Stimulated activated CD4-positive, alpha-beta T cell treated with anti-CD3 and anti-CD28 coated beads, Interleukin-2, amount 100 ng/mL, for 48 hours (primary cell): ENCODE measurements around the gene BECN2.

Experiments
- DNase-seq, 2 donors: peaks; one replicate each; pipeline ENCODE4 v3.0.0-alpha.2; 2020

Gene BECN2

GRCh38 chr1:241957692-241958494 lies at the start of gene BECN2:
Gene BECN2 (plus strand): TSS chr1:241957767. CDS start chr1:241957767, 0 bp downstream.
- no peak for DNase-seq

GRCh38 chr1:241916196-241916595 lies 41.4 kb upstream of the BECN2 start:
- no peak for DNase-seq

GRCh38 chr1:241917487-241917886 lies 40.1 kb upstream of the BECN2 start:
- DNase-seq: no peak

GRCh38 chr1:241918879-241919278 lies 38.7 kb upstream of the BECN2 start:
- no peak for DNase-seq

GRCh38 chr1:241924080-241924808 lies 33.3 kb upstream of the BECN2 start:
- no peak for DNase-seq

GRCh38 chr1:241926141-241926540 lies 31.4 kb upstream of the BECN2 start:
- no peak for DNase-seq

GRCh38 chr1:241927321-241927720 lies 30.2 kb upstream of the BECN2 start:
- no peak for DNase-seq

GRCh38 chr1:241932845-241933244 lies 24.7 kb upstream of the BECN2 start:
- DNase-seq: no peak

- no peak for DNase-seq
These were observed 23.2 kb upstream of the BECN2 start for GRCh38 chr1:241934201-241934848.

- no peak for DNase-seq
These were observed 22.7 kb upstream of the BECN2 start for GRCh38 chr1:241934866-241935265.

- DNase-seq: no peak
These were observed 17.8 kb upstream of the BECN2 start for GRCh38 chr1:241939798-241940197.

GRCh38 chr1:241942738-241943137 lies 14.8 kb upstream of the BECN2 start:
- DNase-seq: no peak

GRCh38 chr1:241944300-241944699 lies 13.3 kb upstream of the BECN2 start:
- DNase-seq: no peak

- DNase-seq: no peak
These were observed 10.2 kb upstream of the BECN2 start for GRCh38 chr1:241947354-241947753.

GRCh38 chr1:241950390-241950789 lies 7.2 kb upstream of the BECN2 start:
- DNase-seq: no peak

GRCh38 chr1:241962153-241962552 lies 4.6 kb downstream of the BECN2 start:
- DNase-seq: no peak

GRCh38 chr1:241963722-241964121 lies 6.2 kb downstream of the BECN2 start:
- no peak for DNase-seq

- no peak for DNase-seq
These were observed 7.1 kb downstream of the BECN2 start for GRCh38 chr1:241964550-241965282.

- no peak for DNase-seq
These were observed 11.0 kb downstream of the BECN2 start for GRCh38 chr1:241968611-241969010.

- DNase-seq: no peak
These were observed 15.3 kb downstream of the BECN2 start for GRCh38 chr1:241972703-241973369.

GRCh38 chr1:241976229-241976628 lies 18.7 kb downstream of the BECN2 start:
- no peak for DNase-seq

- no peak for DNase-seq
These were observed 21.5 kb downstream of the BECN2 start for GRCh38 chr1:241979071-241979470.
